Cortex of kidney (tissue), 1 donor: ENCODE measurements around the gene SERPINH1.

ENCODE experiments used
- DNase-seq: peaks from one replicate; lab custom pipeline; 2025; lab: John Stamatoyannopoulos, UW

SERPINH1 gene

DNA sequence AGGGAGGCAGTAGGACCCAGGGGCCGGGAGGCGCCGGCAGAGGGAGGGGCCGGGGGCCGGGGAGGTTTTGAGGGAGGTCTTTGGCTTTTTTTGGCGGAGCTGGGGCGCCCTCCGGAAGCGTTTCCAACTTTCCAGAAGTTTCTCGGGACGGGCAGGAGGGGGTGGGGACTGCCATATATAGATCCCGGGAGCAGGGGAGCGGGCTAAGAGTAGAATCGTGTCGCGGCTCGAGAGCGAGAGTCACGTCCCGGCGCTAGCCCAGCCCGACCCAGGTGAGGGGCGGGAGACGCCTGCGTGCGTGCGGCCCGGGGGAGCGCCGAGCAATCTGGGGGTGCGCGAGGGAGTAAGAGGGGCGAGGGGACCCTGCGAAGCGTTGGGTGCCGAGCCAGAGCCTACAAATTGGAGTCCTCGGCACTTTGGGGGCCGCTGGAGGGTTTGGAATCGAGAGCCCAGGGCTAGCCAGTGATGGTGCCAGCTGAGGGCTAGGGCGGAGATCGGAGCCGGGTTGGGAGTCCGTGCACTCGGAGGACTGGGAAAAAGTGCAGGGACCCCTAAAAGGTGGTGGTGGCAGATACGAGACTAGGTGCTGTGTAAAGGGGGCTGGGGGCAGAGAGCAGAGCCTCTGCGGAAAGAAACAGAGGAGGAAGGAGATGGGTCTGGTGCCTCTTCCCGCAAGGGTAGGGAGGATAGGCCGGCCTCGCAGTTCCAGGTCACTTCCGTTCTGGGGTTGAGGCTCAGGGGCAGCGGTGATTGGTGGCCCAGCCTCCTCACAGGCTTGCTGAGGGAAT is at the start of gene SERPINH1:
Gene SERPINH1 (plus strand): TSS at position 206 of the 788 bp plus-strand sequence. CDS start 4,097 bp downstream, outside the sequence.
- peak; percentile 19 for DNase-seq

DNA sequence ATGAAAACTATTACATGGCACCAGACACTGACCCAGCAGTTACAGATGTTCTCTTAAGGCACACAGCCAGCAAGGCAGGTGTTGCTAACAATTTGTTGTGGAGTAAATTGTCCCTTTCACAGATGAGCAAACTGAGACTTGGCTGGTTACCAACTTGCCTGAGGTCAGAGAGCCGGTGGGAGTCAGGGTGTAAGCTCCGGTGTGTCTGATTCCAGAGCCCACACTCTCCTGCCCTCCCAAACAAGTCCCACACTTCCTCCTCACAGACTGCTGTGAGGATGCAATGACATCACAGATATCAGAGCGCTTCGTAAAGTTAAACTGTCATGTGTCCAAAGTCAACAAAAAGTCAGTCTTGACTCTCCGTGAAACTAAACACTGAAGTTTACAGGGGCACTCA is 48.8 kb upstream of the SERPINH1 start:
- DNase-seq = no peak

DNA sequence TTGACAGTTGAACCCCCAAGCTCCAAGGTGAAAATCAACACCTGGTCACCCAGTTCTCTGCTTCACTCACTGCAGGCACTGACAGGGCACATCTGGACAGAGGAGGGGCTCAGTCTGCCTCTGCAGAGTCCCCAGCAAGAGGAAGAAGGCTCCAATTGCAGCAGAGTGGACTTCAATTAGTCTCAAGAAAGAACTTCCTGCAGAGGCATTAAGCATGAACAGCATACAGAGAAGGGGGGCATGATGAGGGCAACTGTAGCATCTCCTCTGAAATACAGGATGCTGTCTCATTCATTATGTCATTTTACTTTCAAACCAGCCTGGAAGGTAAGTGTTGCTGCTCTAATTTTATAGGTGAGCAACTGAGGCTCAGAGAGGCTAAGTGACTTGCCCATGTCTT is 47.5 kb upstream of the SERPINH1 start:
- DNase-seq = no peak

DNA sequence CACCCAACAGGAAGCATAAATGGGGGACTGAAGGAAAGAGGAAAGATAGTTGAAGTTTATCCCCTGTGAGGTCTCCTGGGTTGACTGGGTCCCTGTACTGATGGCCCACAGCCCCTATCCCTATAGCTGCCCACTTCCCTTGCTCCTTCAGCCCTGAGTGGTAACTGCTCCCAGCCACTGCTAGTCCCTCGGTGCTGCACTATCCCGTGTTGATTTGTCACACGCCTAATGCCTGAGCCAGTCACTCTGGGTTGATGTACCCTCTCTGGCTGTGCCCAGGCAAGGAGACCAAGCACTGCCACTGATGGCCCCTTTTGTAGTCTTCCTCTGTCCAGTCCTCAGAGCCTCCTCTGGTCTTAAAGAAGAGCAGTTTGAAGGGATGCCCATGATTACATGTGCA is 45.9 kb upstream of the SERPINH1 start:
- no peak for DNase-seq

DNA sequence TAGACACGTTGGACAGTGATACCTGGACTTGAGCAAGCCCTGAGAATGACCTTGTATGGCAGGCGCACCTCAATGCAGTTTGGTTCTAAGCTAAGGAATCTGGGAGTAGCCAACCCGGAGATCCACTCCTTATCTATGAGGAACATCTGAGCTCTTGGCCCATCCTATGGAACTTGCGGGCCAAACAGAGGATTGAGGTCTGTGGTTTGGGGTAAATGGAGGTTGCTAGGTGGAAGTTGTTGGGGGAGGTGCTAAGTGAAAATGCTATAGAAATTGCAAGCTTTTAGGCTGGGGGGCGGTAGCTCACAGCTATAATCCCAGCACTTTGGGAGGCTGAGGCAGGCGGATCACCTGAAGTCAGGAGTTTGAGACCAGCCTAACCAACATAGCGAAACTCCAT is 45.2 kb upstream of the SERPINH1 start:
- DNase-seq = no peak

DNA sequence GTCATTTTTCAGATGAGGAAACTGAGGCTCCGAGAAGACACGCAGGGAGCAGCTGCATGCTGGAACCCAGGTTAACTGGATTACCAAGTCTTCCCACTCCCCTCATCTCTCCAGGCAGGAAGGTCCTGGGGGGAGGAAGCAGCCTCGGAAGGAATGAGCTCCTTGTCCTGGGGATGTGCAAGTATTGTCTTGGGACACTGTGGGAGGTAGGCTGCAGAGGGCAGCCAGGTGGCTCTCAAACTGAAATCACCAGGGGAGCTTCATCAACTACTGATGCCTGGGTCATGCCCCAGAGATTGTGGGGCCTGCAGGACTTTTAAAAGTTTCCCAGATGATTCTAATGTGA is 43.9 kb upstream of the SERPINH1 start:
- DNase-seq = no peak

DNA sequence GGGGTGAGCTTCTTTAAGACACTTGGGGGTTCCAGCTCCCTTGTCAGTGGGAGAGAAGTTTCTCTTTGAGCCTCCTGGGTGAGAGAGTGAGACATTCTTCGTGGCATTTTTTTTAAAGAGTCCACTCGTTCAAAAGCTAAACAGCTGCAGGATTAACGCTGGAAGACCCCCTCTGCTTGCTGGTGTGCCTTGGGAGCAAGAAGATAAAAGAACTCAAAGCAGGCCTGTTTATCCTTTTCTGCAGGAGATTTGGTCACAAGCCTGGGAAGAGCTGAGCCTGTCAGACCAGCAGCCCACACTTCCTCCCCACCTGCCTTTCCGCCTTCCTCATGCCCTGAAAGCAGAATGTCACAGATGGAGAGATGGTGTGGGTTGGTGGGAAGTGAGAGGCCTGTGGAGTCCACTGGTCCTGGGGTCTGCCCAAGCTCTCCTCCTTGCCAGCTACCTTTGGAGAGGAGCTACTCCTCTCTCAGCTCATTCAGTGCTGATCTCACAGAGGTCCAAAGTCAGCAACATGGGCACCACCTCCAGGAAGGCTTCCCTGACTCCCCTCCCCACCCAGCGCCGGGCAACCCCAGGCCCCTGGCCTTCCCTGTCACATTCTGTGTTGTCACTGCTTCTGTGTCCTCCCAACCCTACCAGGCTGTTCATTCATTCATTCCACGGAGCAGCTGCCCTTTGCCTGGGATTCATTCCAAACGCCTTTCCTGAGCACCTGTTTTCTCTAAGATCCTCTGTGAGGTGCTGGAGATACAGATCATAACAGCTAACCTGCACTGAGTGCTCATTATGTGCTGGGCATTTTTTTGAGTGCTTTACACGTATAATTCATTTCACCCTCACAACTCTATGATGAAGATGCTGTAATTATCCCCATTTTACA is 43.0 kb upstream of the SERPINH1 start:
- no peak for DNase-seq

DNA sequence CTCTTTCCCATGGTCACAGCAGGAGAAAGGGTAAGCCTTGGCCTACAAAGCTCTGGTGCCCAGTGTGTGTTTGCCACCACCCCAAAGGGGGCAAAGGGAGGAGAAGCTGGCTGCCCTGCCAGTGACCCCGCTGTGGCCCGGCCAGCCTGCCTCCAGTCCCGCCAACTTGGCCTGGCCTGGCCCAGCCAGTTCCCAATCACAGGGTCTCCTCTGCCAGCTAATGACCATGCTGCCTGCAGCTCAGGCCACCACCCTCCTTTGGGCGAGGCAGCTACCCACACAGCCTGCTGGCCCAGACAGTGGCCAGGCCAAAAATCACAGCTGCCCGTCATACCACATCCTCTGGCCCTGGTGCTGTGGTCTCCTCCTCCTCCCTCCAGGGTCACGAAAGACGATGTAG is 41.4 kb upstream of the SERPINH1 start:
- DNase-seq = no peak

DNA sequence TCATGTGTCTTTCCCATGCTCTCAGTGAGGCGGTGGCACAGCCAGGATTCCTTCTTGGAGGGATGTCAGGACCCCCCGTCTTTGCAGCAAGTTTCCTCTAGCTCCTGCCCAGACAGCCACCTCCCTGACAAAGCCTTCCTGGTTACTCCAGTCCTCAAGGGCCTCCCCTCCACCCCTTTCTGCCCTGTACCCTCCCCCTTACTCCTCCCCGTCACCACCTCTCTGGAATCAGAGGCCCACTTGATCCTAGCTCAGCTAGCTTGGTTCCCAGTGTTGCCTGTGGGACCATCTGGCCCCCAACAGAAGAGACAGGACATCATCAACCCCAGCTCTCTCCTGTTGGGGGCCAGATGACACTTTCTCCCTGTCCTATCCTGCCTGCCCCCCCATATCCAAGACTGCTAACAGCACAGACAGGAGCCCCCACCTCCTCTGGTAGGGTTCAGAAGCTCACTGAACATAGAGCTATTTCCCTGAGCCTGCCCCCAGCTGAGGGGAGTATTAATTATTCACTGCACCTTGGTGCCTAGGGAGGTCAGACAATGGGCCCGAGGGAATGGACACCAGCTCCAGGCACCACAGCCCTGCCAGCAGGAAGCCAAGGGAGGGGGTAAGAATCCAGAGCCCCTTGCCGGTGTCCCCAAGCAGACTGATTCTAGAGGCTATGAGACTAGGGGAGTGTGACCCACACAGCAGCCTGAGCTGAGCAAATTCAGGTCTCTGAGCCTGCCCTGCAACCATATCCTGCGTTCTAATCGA is 39.6 kb upstream of the SERPINH1 start:
- DNase-seq = no peak

DNA sequence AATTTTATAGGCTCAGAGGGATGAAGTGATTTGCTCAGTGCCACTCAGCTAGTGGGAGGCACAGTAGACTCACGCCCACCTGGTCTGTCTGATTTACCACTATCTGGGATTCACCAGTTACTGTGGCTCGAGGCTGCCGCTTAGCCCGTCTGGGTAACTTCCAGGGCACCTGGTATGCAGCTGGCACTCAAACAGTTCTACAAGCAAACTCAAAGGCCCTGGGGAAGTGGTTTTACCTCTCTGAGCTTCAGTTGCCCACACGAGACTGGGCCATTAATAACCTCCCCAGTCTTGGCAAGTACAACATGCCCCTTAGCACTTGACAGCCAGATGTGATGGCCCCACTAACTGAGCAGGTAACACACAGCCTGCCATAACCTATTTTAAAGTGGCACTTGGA is 38.9 kb upstream of the SERPINH1 start:
- DNase-seq = no peak

DNA sequence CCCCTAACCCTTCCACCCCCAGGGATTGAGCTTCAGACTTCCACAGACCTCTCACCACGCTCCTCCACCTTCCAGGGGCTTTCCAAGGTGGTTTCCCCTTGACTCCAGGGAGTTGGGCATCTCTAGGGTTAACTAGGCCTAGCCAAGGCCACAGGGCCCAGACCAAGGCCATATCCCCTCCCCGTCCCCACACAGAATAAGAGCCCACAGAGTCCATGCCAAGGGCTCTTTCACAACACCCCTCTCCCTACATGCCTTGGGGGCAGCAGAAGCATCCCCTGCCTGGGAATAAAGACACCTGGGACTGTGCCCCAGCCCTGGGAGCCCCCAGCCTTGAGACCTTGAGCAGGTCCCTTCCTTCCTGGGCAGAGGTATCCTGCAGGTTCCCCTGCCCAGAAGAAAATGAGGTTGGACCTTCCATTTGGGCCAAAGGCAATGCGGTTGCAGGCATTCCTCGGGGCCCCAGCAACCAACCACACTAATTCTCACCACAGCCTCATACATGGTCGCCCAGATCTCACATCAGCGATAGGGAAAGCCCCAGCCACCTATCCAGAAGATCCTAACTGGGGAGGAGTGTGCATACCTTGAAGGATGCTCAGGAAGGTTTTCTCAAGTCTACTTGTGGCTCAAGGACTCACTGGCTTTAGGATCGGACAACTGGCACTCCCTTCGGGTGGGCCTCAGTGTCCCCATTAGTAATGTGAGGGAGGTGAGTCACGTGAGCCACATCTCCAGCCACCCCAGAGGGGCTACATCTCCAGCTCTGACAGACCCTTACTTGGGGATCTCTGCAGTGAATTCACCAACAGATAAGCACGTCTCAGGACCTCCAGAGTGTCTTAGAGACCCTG is 38.0 kb upstream of the SERPINH1 start:
- DNase-seq = no peak

DNA sequence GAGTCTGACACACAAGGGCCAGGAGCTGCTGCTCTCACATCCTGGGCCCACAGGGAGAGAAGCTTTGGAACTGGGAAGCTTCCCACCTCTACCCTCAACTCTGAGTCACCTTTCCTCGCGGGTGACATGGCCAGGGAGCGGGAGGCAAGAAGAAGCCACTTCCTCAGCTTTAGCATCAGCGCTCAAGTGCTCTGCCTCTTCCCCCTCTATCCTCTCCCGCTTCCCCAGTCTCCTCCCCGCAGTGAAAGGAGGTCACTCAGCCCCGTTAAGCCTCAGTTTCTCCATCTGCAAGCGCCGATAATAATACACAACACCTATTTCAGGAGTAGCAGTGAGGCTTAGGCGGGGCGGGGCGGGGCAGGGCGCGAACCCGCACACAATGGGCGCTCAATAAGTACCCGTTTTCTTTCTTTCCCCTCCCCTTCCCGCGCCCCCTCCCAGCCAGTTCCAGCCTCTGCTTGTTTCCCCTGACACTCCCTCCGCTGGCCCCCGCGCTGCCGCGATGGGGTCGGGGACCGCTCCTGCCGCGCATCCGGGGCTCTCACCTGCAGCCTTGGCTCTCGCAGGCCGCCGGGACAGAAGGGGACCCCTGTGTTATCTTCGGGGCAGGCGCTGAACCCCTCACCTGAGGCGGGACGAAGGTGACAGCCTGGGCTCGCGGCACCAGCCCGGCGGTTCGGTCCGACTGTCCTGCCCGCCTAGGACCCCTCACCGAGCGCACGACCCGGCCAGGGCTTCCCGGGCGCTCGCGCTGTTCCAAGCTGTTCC is 37.2 kb upstream of the SERPINH1 start:
- no peak for DNase-seq

DNA sequence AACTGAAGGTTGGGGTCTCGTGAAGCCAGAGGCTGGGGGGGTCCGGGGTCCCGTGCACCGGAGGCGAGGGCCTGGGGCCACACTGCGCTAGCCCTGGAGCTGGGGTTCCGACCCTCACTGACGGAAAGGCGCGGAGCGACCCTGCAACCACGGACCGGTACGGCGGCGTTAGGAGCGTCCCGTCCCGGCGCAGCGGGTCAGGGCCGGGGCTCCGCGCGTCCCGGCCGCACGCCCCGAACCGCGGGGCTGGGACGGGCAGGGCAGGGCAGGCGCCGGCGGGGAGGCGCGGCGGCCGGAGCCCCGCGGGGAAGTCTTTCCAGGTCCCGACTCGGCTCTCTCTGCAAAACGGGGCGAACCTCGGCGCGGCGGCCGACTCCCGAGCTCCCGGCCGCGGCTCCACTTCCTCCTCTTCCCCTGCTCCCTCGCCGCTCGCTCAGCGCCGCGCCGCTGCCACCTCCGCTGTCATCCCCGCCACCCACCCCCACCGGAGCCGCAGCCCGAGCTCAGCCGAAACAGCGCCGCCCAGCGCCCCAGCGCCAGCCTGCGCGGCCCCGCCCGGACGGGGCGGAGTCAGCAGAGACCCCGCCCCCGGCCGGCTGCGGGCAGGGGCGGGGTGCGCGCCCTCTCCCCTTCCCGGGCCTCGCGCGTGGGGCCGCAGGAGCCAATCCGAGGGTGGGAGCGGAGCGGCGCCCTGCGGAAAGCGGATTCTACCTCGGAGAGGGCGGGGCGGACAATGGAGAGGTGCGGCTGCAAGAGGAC is 36.4 kb upstream of the SERPINH1 start, which contains the start of gene GDPD5:
Gene GDPD5 (minus strand): TSS at position 509 of the 759 bp plus-strand sequence. CDS start 48,206 bp downstream, outside the sequence.
- no peak for DNase-seq

DNA sequence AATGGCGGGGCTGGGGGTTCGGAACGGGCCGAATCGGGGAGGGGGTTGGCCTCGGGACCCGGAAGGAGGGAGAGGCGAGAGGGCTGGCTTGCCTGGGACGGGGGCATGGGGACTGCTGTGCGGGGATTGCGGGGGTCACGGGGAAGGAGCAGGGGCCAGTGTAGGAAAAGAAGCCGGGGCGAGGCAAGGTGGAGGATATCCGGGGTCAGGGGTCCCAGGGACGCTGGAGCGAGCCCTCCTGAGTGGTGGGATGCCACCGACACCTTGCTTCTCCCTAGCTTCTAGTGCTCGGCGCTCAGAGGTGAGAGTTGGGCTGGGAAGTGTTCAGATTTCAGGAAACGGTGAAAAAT is 35.9 kb upstream of the SERPINH1 start:
- DNase-seq = no peak

DNA sequence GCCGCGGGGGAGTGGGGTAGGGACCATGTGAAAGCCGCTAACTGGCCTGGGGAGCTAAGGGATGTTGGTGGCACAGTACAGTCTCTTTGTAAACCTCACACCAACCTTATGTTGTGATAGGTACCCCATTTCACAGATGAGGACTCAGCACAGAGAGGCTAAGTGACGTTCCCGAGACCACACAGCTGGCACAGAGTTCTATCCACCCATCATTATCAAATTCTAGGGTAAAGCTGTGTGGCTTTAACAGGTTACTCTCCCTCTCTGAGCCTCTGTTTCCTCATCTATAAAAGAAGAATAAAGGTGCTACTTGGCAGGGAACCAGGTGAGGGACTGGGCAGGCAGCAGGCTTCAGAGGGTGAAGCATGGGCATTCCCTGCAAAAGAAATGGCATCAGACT is 34.9 kb upstream of the SERPINH1 start:
- DNase-seq = no peak

DNA sequence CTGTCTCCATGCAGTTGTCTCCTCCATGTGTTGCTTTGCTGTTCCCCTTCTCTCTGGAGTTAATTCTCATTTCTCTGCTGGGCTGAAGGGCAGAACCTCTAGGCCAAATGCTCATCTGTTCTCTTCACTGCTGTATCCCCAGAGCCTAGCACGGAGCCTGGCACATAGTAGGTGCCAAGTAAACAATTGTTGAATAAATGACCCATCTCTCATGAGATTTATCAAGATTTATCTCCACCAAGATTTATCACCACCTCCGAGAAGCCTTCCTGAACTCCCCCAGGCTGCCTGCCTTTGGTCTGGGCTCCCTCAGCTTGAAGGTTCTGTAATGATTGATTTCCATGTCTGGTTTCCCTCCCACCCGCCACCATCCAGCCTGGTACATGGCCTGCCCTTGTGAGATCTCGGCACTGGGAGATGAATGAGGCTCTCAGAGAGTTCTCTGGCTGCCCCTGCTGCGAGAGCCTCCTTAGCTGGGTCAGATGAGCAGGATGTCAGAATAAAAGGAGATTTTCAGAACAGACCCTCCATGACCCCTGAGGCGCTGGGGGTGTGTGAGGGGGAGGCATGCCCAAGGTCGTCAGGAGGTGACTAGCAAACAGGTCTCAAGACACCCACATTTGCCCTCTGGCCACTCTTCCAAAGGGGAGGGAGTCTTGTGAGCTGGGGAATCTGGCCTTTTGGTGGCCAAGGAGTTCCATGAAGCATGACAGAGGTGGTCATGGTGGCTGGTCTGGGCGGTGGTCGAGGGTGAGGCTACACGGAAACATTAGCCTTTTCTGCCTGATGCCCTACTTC is 33.9 kb upstream of the SERPINH1 start:
- DNase-seq = no peak

DNA sequence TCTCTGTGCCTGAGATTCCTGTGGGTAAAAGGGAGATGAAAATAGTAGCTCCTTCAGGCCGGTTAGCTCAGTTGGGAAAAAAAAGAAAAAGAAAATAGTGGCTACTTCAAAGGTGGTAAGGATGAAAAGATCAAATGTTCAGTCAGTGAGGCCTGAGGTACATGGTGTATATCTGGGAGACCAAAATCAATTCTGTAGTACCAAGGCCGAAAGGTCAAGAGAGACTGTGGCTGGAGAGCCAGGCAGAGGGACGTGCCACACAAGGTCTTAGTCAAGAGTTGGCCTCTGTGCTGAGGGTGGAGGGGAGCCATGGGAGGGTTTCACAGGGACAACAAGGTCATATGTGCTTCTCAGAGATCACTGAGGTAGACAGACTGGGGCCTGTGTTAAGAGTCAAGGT is 31.5 kb upstream of the SERPINH1 start:
- no peak for DNase-seq

DNA sequence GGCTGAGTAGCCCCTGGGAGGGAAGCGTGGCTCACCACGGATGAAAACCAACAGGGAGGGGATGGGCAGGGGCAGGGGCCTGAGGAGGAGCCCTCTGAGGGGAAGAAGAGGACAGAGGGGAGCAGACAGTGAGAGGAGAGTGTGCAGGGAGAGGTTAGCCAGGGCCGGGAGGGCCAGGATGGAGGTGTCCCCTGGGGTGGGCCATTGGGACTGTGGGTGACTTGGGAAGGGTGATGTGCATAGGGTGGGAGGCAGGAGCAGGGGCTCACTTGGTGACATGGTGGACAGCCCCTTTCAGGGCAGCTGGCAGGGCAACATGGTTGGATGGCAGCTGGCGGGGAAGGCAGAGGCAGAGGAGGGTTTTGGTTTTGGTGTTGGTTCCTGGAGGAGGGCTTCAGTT is 30.7 kb upstream of the SERPINH1 start:
- DNase-seq = no peak
